Measurements from ENCODE around the gene MMP17.

- no peak for TF ChIP-seq CTCF (IDR thresholded peaks at IDR 0.05)
- TF ChIP-seq POLR2A (IDR thresholded peaks at IDR 0.05), result no peak
Measured at GRCh38 chr12:131862994-131863710, 35.0 kb downstream of the MMP17 start.

All from thyroid gland (tissue), 4 donors.